Epithelial cell of prostate (primary cell): ENCODE data around the gene FCER1A.
"Not testable (repeated sequence)": the region's sequence is repeated elsewhere in the genome, so short reads cannot be mapped to it uniquely, and the experiment has no call there.

ENCODE experiments used
- DNase-seq: peaks from one replicate; pipeline ENCODE4 v3.0.0-alpha.2; 2011; ENCODE audit warnings: low read depth, low spot score
- H3K27ac ChIP-seq: fragments of 450-650 bp; 2 replicates; pipeline ENCODE4 v1.5.1; 2017; ENCODE audit warnings: mild to moderate bottlenecking

Gene FCER1A

DNA sequence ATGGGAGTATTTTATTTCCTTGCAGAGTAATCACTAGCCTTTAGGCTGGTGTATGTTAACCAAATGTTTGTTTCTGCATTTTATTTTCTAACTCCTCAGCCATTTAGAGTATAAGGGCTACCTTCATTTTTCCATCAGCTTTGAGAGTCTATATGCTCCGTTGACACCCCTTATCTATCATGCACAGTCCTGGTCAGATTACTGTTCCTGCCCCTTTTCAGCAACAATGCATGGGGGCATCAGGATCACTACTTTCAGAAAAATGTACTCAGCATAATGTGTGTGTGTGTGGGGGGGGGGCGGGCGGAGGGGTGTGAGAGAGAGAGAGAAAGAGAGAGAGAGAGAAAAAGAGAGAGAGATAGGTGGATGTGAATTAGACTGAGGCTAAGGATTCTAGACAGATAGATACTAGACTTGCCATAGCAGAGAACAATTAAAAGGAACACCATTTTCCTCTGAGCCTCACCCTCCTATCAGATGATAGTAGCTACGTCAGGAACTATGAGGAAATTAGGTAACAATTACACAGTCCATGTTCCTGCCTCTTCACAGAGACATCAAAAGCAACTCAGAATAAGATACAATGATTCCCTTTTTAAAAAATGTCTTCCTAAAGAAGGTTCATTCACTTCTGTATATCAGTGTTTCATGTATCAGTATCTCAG is 40.8 kb downstream of the FCER1A start:
- no peak for DNase-seq
- no peak overlapping the region for H3K27ac ChIP-seq

DNA sequence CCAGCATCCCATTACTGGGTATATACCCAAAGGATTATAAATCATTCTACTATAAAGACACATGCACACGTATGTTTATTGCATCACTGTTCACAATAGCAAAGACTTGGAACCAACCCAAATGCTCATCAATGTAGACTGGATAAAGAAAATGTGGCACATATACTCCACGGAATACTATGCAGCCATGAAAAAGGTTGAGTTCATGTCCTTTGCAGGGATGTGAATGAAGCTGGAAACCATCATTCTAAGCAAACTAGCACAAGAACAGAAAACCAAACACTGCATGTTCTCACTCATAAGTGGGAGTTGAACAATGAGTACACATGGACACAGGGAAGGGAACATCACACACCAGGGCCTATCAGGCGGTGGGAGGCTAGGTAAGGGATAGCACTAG is 47.2 kb downstream of the FCER1A start:
- H3K27ac ChIP-seq, DNase-seq: not testable (repeated sequence)

DNA sequence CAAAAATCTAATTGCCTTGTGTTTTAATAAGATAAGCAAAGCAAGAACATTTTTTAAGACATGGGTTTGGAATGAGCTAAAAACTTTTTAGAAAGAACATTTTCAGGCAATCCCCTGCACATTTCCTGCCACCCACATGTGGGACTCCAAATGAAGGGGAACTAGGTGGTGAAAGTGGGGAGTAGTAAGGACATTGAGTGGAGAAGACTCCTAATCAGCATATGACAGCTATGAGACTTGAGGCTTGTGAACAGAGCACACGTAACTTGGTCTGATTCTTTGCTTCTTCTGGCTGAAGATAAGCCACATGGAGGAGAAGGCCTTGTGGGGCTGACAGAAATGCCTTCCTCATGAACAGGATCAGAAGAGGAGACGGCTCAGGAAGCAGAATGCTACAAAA is 50.3 kb downstream of the FCER1A start:
- no peak for DNase-seq
- no peak overlapping the region for H3K27ac ChIP-seq
